GM19240 (cell line): Measurements from ENCODE around the gene CDK2.

Source experiments
- DNase-seq: peaks from one replicate; pipeline ENCODE4 v3.0.0; 2011; ENCODE audit warnings: low spot score; ENCODE audit not compliant: insufficient read length

CDK2 gene

GRCh38 chr12:56011509-56012090 lies 45.0 kb downstream of the CDK2 start:
- no peak for DNase-seq

DNA sequence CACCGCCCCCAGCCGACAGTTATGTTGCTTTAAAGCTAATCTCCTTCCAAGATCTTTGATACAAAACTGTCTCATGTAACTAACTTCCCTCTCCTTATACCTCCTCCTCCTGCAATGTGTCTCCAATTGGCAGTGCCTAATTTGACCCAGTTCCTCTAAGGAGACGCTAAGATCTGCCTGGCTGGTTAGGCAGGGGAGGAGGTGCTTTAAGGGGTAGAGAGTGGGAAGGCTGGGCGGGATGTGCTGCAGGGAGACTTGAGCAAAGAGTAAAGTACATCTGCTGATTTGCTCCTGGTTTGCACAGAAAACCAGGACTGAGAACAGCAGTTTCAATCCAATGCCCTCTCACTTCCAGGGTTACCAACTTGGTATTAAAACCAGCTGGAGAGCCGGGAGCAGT lies 46.9 kb downstream of the CDK2 start:
- no peak for DNase-seq

GRCh38 chr12:56014205-56014604 lies 47.6 kb downstream of the CDK2 start:
- DNase-seq: no peak

DNA sequence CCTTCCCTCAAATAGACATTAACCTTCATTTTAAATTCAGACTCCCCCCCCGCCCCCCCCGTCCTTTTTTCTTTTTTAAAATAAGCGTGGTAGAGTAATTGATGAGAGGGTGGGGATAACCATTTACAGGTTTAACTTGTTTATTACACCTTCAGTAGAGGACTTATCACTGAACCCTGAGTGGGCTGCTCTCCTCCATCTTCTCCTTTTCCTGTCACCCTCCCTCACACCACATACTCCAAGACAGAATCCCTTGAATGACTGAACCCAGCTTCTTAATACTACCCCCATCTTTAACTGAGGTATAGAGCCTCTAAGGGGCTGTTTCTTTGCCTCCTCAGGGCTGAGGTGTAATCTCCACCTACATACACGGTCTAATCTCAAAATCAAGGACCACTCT lies 50.6 kb downstream of the CDK2 start:
- DNase-seq: no peak

- no peak for DNase-seq
Measured at GRCh38 chr12:56018356-56018755, 51.7 kb downstream of the CDK2 start.

DNA sequence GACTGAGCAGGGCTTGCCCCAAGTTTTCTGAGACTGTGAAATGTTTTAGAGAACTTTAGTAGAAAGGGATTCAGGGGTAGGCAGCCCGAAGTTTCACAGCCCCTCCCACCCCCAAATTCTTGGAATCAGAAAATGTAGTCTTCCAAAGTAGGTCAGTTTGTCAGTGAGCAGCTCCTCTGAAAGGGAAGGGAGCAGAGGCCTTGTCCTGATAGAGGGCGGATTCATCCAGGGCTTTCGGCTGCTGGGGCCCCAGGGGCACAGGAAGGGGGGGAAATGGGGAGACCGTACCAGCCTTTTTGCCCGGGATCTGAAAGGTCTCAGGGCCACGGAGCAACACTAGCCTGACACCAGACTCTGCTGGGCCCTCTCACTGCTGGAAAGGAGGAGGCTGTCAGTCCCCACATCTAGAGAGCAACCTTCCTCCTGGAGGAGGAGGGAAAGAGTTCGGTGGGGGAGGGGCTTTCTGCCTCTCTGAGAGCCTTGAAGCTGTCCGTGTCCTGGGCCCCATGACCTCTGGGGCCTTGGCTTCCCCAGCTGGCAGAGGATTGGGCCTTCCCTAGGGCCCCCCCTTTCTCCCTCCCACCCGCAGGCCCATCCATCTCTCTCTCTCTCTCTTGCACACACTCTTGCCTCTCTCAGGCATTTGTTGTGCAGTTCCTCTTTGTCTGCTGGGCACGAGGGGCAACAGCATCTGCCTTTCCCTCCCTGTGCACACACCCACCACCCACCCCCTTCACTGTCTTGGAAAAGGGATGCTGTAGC lies 54.0 kb downstream of the CDK2 start, which contains the start of gene IKZF4:
Gene IKZF4 (plus strand): TSS at position 621 of the 762 bp plus-strand sequence. CDS start 451 bp downstream, outside the sequence.
- DNase-seq: no peak

GRCh38 chr12:56021889-56022497 lies 55.4 kb downstream of the CDK2 start:
- DNase-seq: no peak
